Measurements from ENCODE around the gene RPTOR.

Gene RPTOR

DNA sequence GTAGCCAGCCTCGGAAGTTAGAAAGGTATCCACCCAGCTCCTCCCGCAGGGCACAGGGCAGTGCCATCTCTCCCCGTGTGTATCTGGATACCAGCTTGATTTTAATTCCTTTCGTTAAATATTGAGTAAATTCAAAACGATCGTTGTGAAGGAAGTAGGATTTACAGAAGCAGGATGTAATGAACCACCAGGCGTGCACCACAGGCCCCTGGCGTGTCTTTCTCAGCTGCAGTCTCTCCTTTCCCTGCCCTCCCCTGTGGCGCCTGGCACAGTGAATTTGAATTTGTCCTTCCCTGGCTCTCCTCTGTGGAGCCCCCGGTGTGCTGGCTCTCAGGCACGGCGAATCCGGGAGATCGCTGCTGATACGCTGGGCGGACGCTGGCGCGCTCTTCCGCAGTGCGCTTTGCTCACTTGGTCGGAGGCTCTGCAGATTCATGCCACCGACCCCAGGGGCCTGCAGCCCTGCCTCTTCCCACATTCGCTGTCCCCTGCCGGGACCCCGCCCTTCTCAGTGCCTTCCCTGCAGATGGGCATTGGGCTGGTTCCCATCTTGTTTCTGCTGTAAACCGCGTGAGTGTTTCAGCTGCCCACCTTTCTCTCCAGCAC is 164.6 kb downstream of the RPTOR start:
- no peak for TF ChIP-seq CTCF (IDR thresholded peaks at IDR 0.05; ENCODE audit: insufficient read depth, missing control alignments)
- FAIRE-seq (no peak), DNase-seq (ENCODE audit: insufficient read length, low spot score) (no peak)

- no peak for DNase-seq (ENCODE audit: insufficient read length, low spot score)
- TF ChIP-seq CTCF (IDR thresholded peaks at IDR 0.05; ENCODE audit: insufficient read depth, missing control alignments), result no peak
- no peak for FAIRE-seq
Observed at GRCh38 chr17:80710714-80711302, 166.2 kb downstream of the RPTOR start.

- DNase-seq (ENCODE audit: insufficient read length, low spot score) (no peak), FAIRE-seq (no peak)
- no peak for TF ChIP-seq CTCF (IDR thresholded peaks at IDR 0.05; ENCODE audit: insufficient read depth, missing control alignments)
Observed at GRCh38 chr17:80712089-80712488, 167.5 kb downstream of the RPTOR start.

GRCh38 chr17:80712606-80713005 is 168.0 kb downstream of the RPTOR start:
- no peak for FAIRE-seq
- TF ChIP-seq CTCF (IDR thresholded peaks at IDR 0.05; ENCODE audit: insufficient read depth, missing control alignments), result no peak

DNA sequence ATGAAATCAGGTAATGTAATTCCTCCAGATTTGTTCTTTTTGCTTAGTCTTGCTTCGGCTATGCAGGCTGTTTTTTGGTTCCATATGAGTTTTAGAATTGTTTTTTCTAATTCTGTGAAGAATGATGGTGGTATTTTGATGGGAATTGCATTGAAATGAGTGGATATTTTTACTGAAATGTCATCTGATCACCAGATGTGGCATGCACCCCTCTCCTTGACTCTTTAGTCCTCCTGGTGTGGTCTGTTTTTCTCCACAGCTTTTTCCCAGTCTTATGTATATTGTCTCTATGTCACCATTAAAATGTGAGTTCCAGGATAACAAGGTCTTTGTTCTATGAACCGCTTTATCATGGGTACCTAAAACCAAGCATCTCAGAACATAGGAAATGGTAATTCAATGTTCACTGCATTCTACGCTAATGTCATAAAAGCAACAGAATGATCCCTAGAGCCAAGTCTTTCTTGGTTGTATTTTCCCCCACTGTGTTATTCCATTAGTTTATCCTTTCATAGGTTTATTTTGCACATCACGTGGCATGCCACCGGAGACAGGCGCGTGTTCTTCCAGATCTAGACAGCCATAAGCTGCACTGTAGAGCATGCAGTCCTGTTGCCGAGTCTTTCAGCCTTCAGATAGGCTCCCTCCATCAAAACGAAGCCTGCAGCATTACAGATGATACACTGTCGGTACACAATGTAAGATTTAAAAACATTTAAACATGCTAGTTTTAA is 172.5 kb downstream of the RPTOR start:
- DNase-seq (ENCODE audit: insufficient read length, low spot score) (no peak), FAIRE-seq (peak; percentile 29)
- no peak for TF ChIP-seq CTCF (IDR thresholded peaks at IDR 0.05; ENCODE audit: insufficient read depth, missing control alignments)

More at GRCh38 chr17:80712606-80713005, 168.0 kb downstream of the RPTOR start:
- no peak for DNase-seq (ENCODE audit: insufficient read length, low spot score)

DNA sequence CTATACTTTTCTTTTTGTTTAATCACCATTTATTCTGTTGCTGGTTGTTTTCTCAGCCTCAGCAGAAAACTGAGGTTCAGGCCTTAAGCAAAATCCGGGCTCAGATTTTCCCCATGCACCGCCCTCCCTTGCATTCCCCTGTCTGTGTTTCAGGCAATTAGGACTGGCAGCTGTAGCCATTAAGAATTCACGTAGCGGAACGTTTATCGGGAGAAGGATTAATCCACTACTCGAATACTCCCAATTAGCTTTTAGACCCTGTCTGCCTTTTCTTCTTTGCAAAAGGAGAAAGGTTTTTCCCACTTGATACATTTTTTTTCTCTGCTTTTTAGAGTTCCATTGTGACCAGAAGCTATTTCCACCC is 173.1 kb downstream of the RPTOR start:
- no peak for TF ChIP-seq CTCF (IDR thresholded peaks at IDR 0.05; ENCODE audit: insufficient read depth, missing control alignments)

DNA sequence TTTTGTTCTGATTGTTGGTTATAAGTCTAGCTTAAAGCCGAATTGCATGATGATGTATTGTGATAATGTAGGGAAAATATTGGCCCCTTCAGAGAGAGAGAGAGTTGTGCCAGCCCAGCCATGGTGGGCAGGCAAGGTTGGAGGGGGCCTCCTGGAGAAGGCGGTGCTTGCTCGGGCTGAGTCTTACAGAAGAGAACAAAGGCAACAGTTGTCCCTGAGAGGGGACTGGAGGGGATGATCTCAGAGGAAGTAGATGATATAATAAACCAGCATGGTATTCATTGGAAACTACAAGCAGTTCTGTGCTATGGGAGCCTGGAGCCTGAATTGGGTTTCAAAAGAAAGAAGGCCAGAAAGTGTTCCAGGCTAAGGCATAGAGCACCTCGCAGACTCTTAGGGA is 173.8 kb downstream of the RPTOR start:
- TF ChIP-seq CTCF (IDR thresholded peaks at IDR 0.05; ENCODE audit: insufficient read depth, missing control alignments), result no peak
- DNase-seq (ENCODE audit: insufficient read length, low spot score) (no peak), FAIRE-seq (no peak)

More for the DNA sequence above, 173.1 kb downstream of the RPTOR start:
- FAIRE-seq (peak; percentile 11), DNase-seq (ENCODE audit: insufficient read length, low spot score) (no peak)
